ENCODE results near the gene SLC18A2.

GRCh38 chr10:117324367-117324766 lies 83.5 kb downstream of the SLC18A2 start:
- TF ChIP-seq, protein P1, sequence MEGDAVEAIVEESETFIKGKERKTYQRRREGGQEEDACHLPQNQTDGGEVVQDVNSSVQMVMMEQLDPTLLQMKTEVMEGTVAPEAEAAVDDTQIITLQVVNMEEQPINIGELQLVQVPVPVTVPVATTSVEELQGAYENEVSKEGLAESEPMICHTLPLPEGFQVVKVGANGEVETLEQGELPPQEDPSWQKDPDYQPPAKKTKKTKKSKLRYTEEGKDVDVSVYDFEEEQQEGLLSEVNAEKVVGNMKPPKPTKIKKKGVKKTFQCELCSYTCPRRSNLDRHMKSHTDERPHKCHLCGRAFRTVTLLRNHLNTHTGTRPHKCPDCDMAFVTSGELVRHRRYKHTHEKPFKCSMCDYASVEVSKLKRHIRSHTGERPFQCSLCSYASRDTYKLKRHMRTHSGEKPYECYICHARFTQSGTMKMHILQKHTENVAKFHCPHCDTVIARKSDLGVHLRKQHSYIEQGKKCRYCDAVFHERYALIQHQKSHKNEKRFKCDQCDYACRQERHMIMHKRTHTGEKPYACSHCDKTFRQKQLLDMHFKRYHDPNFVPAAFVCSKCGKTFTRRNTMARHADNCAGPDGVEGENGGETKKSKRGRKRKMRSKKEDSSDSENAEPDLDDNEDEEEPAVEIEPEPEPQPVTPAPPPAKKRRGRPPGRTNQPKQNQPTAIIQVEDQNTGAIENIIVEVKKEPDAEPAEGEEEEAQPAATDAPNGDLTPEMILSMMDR (conservative IDR thresholded peaks at IDR 0.05) = no peak
- no peak for TF ChIP-seq ZFX (IDR thresholded peaks at IDR 0.05)

Measured in C4-2B (cell line).